Left lung (tissue), 10 donors: ENCODE measurements around the gene SPSB4. TPM values are rescaled to one million over a fixed set of nuclear protein-coding genes. Genes with fewer than 3 reads are reported as not detected.

Experiments used
- ATAC-seq: fragments of 200-7000 bp; cut with Tn5 transposase; one replicate; pipeline ENCODE4 v1.9.1; 2020; ENCODE audit warnings: moderate library complexity
- DNase-seq, 4 donors: peaks; one replicate each; pipeline ENCODE4 v3.0.0-alpha.2; 2013 to 2020
- H3K27ac ChIP-seq, 2 donors: fragments of 200-600 bp; sonication (generic) in 1 of 2; one replicate each; pipeline versions ENCODE4 v1.5.0 to v1.8.0; 2020 to 2021
- H3K27me3 ChIP-seq, 2 donors: fragments of 200-600 bp; sonication (generic) in 1 of 2; one replicate each; pipeline versions ENCODE4 v1.5.0 to v1.8.0; 2020 to 2021
- H3K36me3 ChIP-seq, 2 donors: fragments of 200-600 bp; sonication (generic) in 1 of 2; one replicate each; pipeline versions ENCODE4 v1.5.0 to v1.8.0; 2020 to 2021
- H3K4me1 ChIP-seq, 2 donors: fragments of 200-600 bp; one replicate each; pipeline ENCODE4 v1.8.0; 2021
- H3K4me3 ChIP-seq, 2 donors: fragments of 200-600 bp; sonication (generic) in 1 of 2; one replicate each; pipeline versions ENCODE4 v1.5.0 to v1.8.0; 2020 to 2021; ENCODE audit warnings: mild to moderate bottlenecking in 1 of 2
- H3K9me3 ChIP-seq, 2 donors: fragments of 200-600 bp; sonication (generic) in 1 of 2; one replicate each; pipeline versions ENCODE4 v1.5.0 to v1.8.0; 2020 to 2021
- CTCF ChIP-seq, 2 donors: fragments of 200-600 bp; sonication (generic) in 1 of 2; IDR thresholded peaks; one replicate each; pipeline versions ENCODE4 v1.5.0 to v1.8.0; 2021; ENCODE audit warnings: antibody characterized with exemption in 2 of 2
- intact Hi-C, 2 donors: fragments of 100-400 bp; cut with DNase I; formaldehyde crosslinking; loops; one replicate each; pipeline versions ENCODE4 v1.11.2 to v1.14.2; 2022
- polyA plus RNA-seq, 6 donors: library from polyadenylated mRNA; unstranded; fragments of 120-200 nt; gene quantifications; one replicate each; pipeline ENCODE4 v1.2.1, GENCODE V29; 2013; ENCODE audit not compliant: insufficient read length in 6 of 6
- total RNA-seq, 2 donors: library from RNA; stranded (reverse); fragmentation: NEBNext Ultra II Directional; extraction: Animal tissue kit (Norgen Biotek cat#: 25700); gene quantifications; one replicate each; pipeline ENCODE4 v1.2.1, GENCODE V29; 2021
- donor health status: DM: no; HTN: yes; CAD: no.
- donor health status: DM: no; HTN: no; CAD: no.

Gene SPSB4
- total and polyA plus RNA-seq, 8 donors = 1.3 to 9.9 (median 6.2) TPM

GRCh38 chr3:141086188-141086587, 35.0 kb downstream of the SPSB4 start:
- Histone ChIP-seq H3K27me3 (no peaks in the 10 kb centered on the region), H3K4me3 (no peak overlapping the region), H3K36me3 (no peaks in the 10 kb centered on the region), H3K9me3 (no peaks in the 10 kb centered on the region), H3K4me1 (no peaks in the 10 kb centered on the region), H3K27ac (no peak overlapping the region)
- ATAC-seq (no peak), DNase-seq (no peak)
- intact Hi-C loops = no loop called here
- TF ChIP-seq CTCF (IDR thresholded peaks at IDR 0.05) = no peak

- TF ChIP-seq CTCF (IDR thresholded peaks at IDR 0.05) = no peak
- intact Hi-C loops = no loop called here
- H3K4me1 ChIP-seq = no peaks in the 10 kb centered on the region
- ATAC-seq (no peak), DNase-seq (no peak)
- H3K27ac ChIP-seq = no peak overlapping the region
- H3K36me3 ChIP-seq = no peaks in the 10 kb centered on the region
- H3K27me3 ChIP-seq = no peaks in the 10 kb centered on the region
- H3K4me3 ChIP-seq = no peak overlapping the region
- no peaks in the 10 kb centered on the region for H3K9me3 ChIP-seq
Measured at GRCh38 chr3:141087076-141087777, 36.1 kb downstream of the SPSB4 start.

- TF ChIP-seq CTCF (IDR thresholded peaks at IDR 0.05) = no peak
- Histone ChIP-seq H3K27ac (no peak overlapping the region), H3K36me3 (no peaks in the 10 kb centered on the region), H3K4me1 (no peaks in the 10 kb centered on the region), H3K27me3 (no peaks in the 10 kb centered on the region), H3K4me3 (no peak overlapping the region), H3K9me3 (no peaks in the 10 kb centered on the region)
- ATAC-seq (no peak), DNase-seq (no peak)
- intact Hi-C loops = no loop called here
Measured at GRCh38 chr3:141087778-141088130, 36.6 kb downstream of the SPSB4 start.

- H3K4me3 ChIP-seq = no peak overlapping the region
- no peaks in the 10 kb centered on the region for H3K36me3 ChIP-seq
- intact Hi-C loops = no loop called here
- H3K9me3 ChIP-seq = no peaks in the 10 kb centered on the region
- no peak overlapping the region for H3K27ac ChIP-seq
- no peak for ATAC-seq
- H3K4me1 ChIP-seq = no peaks in the 10 kb centered on the region
- H3K27me3 ChIP-seq = no peaks in the 10 kb centered on the region
- DNase-seq = no peak
- TF ChIP-seq CTCF (IDR thresholded peaks at IDR 0.05) = no peak
Measured at GRCh38 chr3:141089339-141090152, 38.4 kb downstream of the SPSB4 start.

- Histone ChIP-seq H3K4me1 (no peaks in the 10 kb centered on the region), H3K4me3 (no peak overlapping the region), H3K27ac (no peak overlapping the region), H3K9me3 (no peaks in the 10 kb centered on the region), H3K36me3 (no peaks in the 10 kb centered on the region), H3K27me3 (no peaks in the 10 kb centered on the region)
- intact Hi-C loops = no loop called here
- DNase-seq (no peak), ATAC-seq (no peak)
- TF ChIP-seq CTCF (IDR thresholded peaks at IDR 0.05) = no peak
Measured at GRCh38 chr3:141091426-141091825, 40.3 kb downstream of the SPSB4 start.
